H1 (cell line): Measurements from ENCODE around the gene SCUBE2. TPM values are rescaled to one million over a fixed set of nuclear protein-coding genes. Genes with fewer than 3 reads are reported as not detected.

Source experiments
- CTCF ChIA-PET: fragments of 300-600 bp; sonication (Branson Sonifier 250); formaldehyde crosslinking; loops from one replicate; lab custom pipeline; 2021; ENCODE audit not compliant: partially characterized antibody; lab: Charles Lee
- POLR2A ChIA-PET: fragments of 300-600 bp; sonication (Branson Sonifier 250); formaldehyde crosslinking; loops from one replicate; lab custom pipeline; 2021; ENCODE audit warnings: inconsistent platforms; ENCODE audit not compliant: partially characterized antibody; lab: Charles Lee
- DNase-seq, 2 experiments: peaks; one replicate each; pipeline versions ENCODE4 v3.0.0 to v3.0.0-alpha.2; 2010 to 2022; ENCODE audit warnings: low spot score in 2 of 2, low read depth in 1 of 2, mixed read lengths in 1 of 2
- FAIRE-seq: peaks from 2 replicates; lab custom pipeline; 2011; peaks lifted over from hg19 to GRCh38; lab: Jason Lieb, UNC
- H2AFZ ChIP-seq: 2 replicates; pipeline ENCODE4 v1.8.1; 2012; ENCODE audit warnings: low read length, inconsistent platforms
- H2AK5ac ChIP-seq: 2 replicates; pipeline ENCODE4 v1.6.1; 2013; ENCODE audit warnings: low read depth, low read length
- H2BK120ac ChIP-seq: replicated peaks from 2 replicates; pipeline ENCODE3; 2013; ENCODE audit warnings: low read depth, low read length, inconsistent platforms
- H2BK12ac ChIP-seq: 2 replicates; pipeline ENCODE4 v1.6.1; 2013; ENCODE audit warnings: low read depth, low read length
- H2BK15ac ChIP-seq: 2 replicates; pipeline ENCODE4 v1.6.1; 2013; ENCODE audit warnings: low read length
- H2BK20ac ChIP-seq: 2 replicates; pipeline ENCODE4 v1.6.1; 2013; ENCODE audit warnings: low read length
- H2BK5ac ChIP-seq: 2 replicates; pipeline ENCODE4 v1.6.1; 2013; ENCODE audit warnings: low read depth, low read length
- H3K14ac ChIP-seq: 2 replicates; pipeline ENCODE4 v1.6.1; 2013; ENCODE audit warnings: inconsistent platforms; ENCODE audit not compliant: insufficient read length
- H3K18ac ChIP-seq: 2 replicates; pipeline ENCODE4 v1.6.1; 2013; ENCODE audit warnings: low read length; ENCODE audit errors: extremely low read depth
- H3K23ac ChIP-seq: 2 replicates; pipeline ENCODE4 v1.6.1; 2013; ENCODE audit warnings: inconsistent platforms; ENCODE audit not compliant: insufficient read length
- H3K23me2 ChIP-seq: 2 replicates; pipeline ENCODE4 v1.6.1; 2013; ENCODE audit warnings: low read depth, low read length
- H3K27ac ChIP-seq: 2 replicates; pipeline ENCODE4 v1.6.1; 2011; ENCODE audit warnings: low read depth, low read length, inconsistent platforms
- H3K27me3 ChIP-seq, 4 experiments: replicated peaks in 1 of 4; 1 replicate in 1 of 4; 2 replicates in 3 of 4; pipeline versions ENCODE4 v1.6.1 to v1.8.1; 2011 to 2013; ENCODE audit warnings: low read length in 3 of 4, mild to moderate bottlenecking in 3 of 4, inconsistent platforms in 2 of 4, mixed read lengths in 2 of 4, moderate library complexity in 1 of 4; ENCODE audit not compliant: control insufficient read depth in 3 of 4, insufficient read depth in 3 of 4; ENCODE audit errors: extremely low read depth in 1 of 4
- H3K36me3 ChIP-seq, 4 experiments: 2 replicates each; pipeline versions ENCODE4 v1.6.1 to v1.8.1; 2011 to 2013; ENCODE audit warnings: mild to moderate bottlenecking in 4 of 4, low read length in 3 of 4, moderate library complexity in 2 of 4, control low read depth in 1 of 4, inconsistent platforms in 1 of 4; ENCODE audit not compliant: insufficient read depth in 4 of 4, control insufficient read depth in 2 of 4
- H3K4ac ChIP-seq: replicated peaks from 2 replicates; pipeline ENCODE3; 2013; ENCODE audit warnings: low read length, low read depth, mixed read lengths, inconsistent platforms; ENCODE audit not compliant: insufficient read length
- H3K4me1 ChIP-seq, 4 experiments: replicated peaks in 1 of 4; 1 replicate in 1 of 4; 2 replicates in 3 of 4; pipeline versions ENCODE4 v1.6.1 to v1.8.1; 2011 to 2013; ENCODE audit warnings: low read length in 3 of 4, inconsistent platforms in 2 of 4, mixed read lengths in 1 of 4; ENCODE audit not compliant: insufficient read depth in 4 of 4, control insufficient read depth in 3 of 4
- H3K4me2 ChIP-seq, 2 experiments: 2 replicates each; pipeline versions ENCODE4 v1.6.1 to v1.8.1; 2011 to 2013; ENCODE audit warnings: low read depth in 2 of 2, low read length in 2 of 2, control low read depth in 1 of 2, inconsistent platforms in 1 of 2, mild to moderate bottlenecking in 1 of 2; ENCODE audit not compliant: insufficient read depth in 1 of 2
- H3K4me3 ChIP-seq, 4 experiments: fragments of 200-600, 300-600 bp in 1 of 4; sonication (generic), shearing (Covaris generic), sonication (Bioruptor Twin) in 1 of 4; 2 replicates each; pipeline versions ENCODE4 v1.5.1 to v1.8.1; 2011 to 2016; ENCODE audit warnings: low read length in 4 of 4, low read depth in 3 of 4, control low read depth in 2 of 4, inconsistent platforms in 2 of 4, mild to moderate bottlenecking in 2 of 4, mixed read lengths in 1 of 4, moderate library complexity in 1 of 4; ENCODE audit not compliant: insufficient read depth in 2 of 4; ENCODE audit errors: extremely low read depth in 1 of 4
- H3K56ac ChIP-seq: replicated peaks from 2 replicates; pipeline ENCODE3; 2013; ENCODE audit warnings: low read depth, mild to moderate bottlenecking, mixed read lengths, low read length, inconsistent platforms; ENCODE audit not compliant: insufficient read length
- H3K79me1 ChIP-seq: 2 replicates; pipeline ENCODE4 v1.6.1; 2013; ENCODE audit warnings: low read depth, low read length, control low read depth
- H3K79me2 ChIP-seq, 2 experiments: 2 replicates each; pipeline versions ENCODE4 v1.6.1 to v1.8.1; 2012 to 2013; ENCODE audit warnings: low read length in 2 of 2, mild to moderate bottlenecking in 2 of 2, inconsistent platforms in 1 of 2; ENCODE audit not compliant: insufficient read depth in 2 of 2, control insufficient read depth in 1 of 2
- H3K9ac ChIP-seq, 4 experiments: replicated peaks in 1 of 4; 1 replicate in 1 of 4; 2 replicates in 3 of 4; pipeline versions ENCODE4 v1.6.1 to v1.8.1; 2011 to 2013; ENCODE audit warnings: low read depth in 3 of 4, low read length in 3 of 4, control low read depth in 2 of 4, mild to moderate bottlenecking in 2 of 4, moderate library complexity in 2 of 4, inconsistent platforms in 1 of 4; ENCODE audit errors: extremely low read depth in 1 of 4
- H3K9me3 ChIP-seq, 2 experiments: 2 replicates each; pipeline versions ENCODE4 v1.6.1 to v1.8.1; 2012 to 2013; ENCODE audit warnings: mild to moderate bottlenecking in 2 of 2, moderate library complexity in 2 of 2, control low read depth in 1 of 2, inconsistent platforms in 1 of 2, low read depth in 1 of 2, low read length in 1 of 2, mixed read lengths in 1 of 2; ENCODE audit not compliant: insufficient read depth in 2 of 2
- H4K20me1 ChIP-seq, 2 experiments: replicated peaks in 1 of 2; 2 replicates each; pipeline versions ENCODE3 to v1.8.1; 2011 to 2013; ENCODE audit warnings: inconsistent platforms in 2 of 2, low read length in 2 of 2, mild to moderate bottlenecking in 1 of 2; ENCODE audit not compliant: insufficient read depth in 2 of 2, control insufficient read depth in 1 of 2
- H4K5ac ChIP-seq: 2 replicates; pipeline ENCODE4 v1.6.1; 2013; ENCODE audit warnings: low read length, low read depth, mixed read lengths, inconsistent platforms; ENCODE audit not compliant: insufficient read length
- H4K8ac ChIP-seq: 2 replicates; pipeline ENCODE4 v1.8.0; 2013; ENCODE audit warnings: mild to moderate bottlenecking, moderate library complexity, low read length, inconsistent platforms; ENCODE audit not compliant: insufficient read depth; ENCODE audit errors: extremely low read depth
- H4K91ac ChIP-seq: replicated peaks from 2 replicates; pipeline ENCODE3; 2013; ENCODE audit warnings: low read length, mixed read lengths, inconsistent platforms; ENCODE audit not compliant: insufficient read length
- RAD21 ChIP-seq, 2 experiments: IDR thresholded peaks in 1 of 2; conservative IDR thresholded peaks in 1 of 2; 2 replicates each; pipeline ENCODE4 v1.6.1; 2011; ENCODE audit warnings: low read depth in 2 of 2, low read length in 2 of 2, improper control_type of control experiment in 1 of 2, inconsistent platforms in 1 of 2, mild to moderate bottlenecking in 1 of 2, moderate library complexity in 1 of 2
- SUZ12 ChIP-seq: fragments of 200-600 bp; sonication (generic); IDR thresholded peaks from 2 replicates; pipeline ENCODE4 v1.6.1; 2012; ENCODE audit warnings: mild to moderate bottlenecking, inconsistent platforms, low read length, moderate library complexity, mixed read lengths
- WGBS, 2 experiments: shearing (Covaris generic) in 1 of 2; methylation state at CpG; one replicate each; pipeline versions ENCODE4 v1.1.6 to v1.1.7; 2013 to 2015; ENCODE audit warnings: low lambda C conversion rate in 2 of 2, mixed read lengths in 2 of 2, inconsistent platforms in 1 of 2, low coverage in 1 of 2, missing lambda C conversion rate in 1 of 2; ENCODE audit not compliant: insufficient replicate concordance in 2 of 2, insufficient coverage in 1 of 2, insufficient read length in 1 of 2; ENCODE audit errors: extremely low coverage in 1 of 2, missing lambda C conversion rate in 1 of 2; 5-methylcytosine and 5-hydroxymethylcytosine counted together
- polyA plus RNA-seq, 7 experiments: library from polyadenylated mRNA; depleted of rRNA in 3 of 7; stranded (reverse) in 5 of 7; unstranded in 2 of 7; fragments of >200 nt in 5 of 7; fragments of 200-250 nt in 2 of 7; gene quantifications; 1 replicate in 5 of 7; 2 replicates in 1 of 7; 4 replicates in 1 of 7; pipeline versions ENCODE4 v1.2.1 to v1.2.3, GENCODE V29; 2011 to 2013; ENCODE audit warnings: missing spikeins in 2 of 7, mixed read lengths in 2 of 7
- total RNA-seq: library from RNA; stranded (reverse); fragmentation: NEBNext Ultra II Directional; extraction: Animal tissue kit (Norgen Biotek cat#: 25700); gene quantifications from 2 replicates; pipeline ENCODE4 v1.2.1, GENCODE V29; 2021
- TF ChIP-seq, protein P1 (sequence below), 3 experiments: IDR thresholded peaks; 1 replicate in 2 of 3; 2 replicates in 1 of 3; pipeline versions ENCODE4 v1.5.1 to v1.6.1; 2011; ENCODE audit warnings: low read length in 3 of 3, mild to moderate bottlenecking in 3 of 3, inconsistent platforms in 2 of 3, low read depth in 1 of 3, moderate library complexity in 1 of 3; ENCODE audit not compliant: insufficient read depth in 1 of 3; ENCODE audit errors: control extremely low read depth in 1 of 3

SCUBE2 gene
- total and polyA plus RNA-seq, 2 of the 8 experiments (the other 6 are each of a cell fraction or from before 2014, with no cell fraction given), result 0.29 to 1.2 TPM

DNA sequence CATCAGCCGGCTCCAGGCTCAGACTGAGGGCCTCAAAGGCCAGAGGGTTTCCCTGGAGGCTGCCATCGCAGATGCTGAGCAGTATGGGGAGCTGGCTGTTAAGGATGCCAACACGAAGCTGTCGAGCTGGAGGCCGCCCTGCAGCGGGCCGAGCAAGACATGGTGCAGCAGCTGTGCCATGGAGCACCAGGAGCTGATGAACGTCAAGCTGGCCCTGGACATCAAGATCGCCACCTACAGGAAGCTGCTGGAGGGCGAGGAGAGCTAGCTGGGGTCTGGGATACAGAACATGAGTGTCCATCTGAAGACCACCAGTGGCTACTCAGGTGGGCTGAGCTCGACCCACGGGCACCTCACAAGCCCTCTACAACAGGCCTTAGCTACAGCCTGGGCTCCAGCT lies 4.0 kb upstream of the SCUBE2 start:
- Histone ChIP-seq H2AFZ (no peak overlapping the region), H3K27ac (no peak overlapping the region), H3K27me3 (peaks cover 11 to 21% (median 19%) of the 10 kb centered on the region in 4 experiments)
- TF ChIP-seq SUZ12 (no peak), RAD21 (IDR thresholded peaks at IDR 0.05 in 1 of 2, conservative IDR thresholded peaks at IDR 0.05 in 1 of 2; ENCODE audit: low read depth in 2 of 2, low read length in 2 of 2) (peak; percentile 46 to 65)
- TF ChIP-seq, protein P1, sequence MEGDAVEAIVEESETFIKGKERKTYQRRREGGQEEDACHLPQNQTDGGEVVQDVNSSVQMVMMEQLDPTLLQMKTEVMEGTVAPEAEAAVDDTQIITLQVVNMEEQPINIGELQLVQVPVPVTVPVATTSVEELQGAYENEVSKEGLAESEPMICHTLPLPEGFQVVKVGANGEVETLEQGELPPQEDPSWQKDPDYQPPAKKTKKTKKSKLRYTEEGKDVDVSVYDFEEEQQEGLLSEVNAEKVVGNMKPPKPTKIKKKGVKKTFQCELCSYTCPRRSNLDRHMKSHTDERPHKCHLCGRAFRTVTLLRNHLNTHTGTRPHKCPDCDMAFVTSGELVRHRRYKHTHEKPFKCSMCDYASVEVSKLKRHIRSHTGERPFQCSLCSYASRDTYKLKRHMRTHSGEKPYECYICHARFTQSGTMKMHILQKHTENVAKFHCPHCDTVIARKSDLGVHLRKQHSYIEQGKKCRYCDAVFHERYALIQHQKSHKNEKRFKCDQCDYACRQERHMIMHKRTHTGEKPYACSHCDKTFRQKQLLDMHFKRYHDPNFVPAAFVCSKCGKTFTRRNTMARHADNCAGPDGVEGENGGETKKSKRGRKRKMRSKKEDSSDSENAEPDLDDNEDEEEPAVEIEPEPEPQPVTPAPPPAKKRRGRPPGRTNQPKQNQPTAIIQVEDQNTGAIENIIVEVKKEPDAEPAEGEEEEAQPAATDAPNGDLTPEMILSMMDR (IDR thresholded peaks at IDR 0.05; ENCODE audit: control extremely low read depth in 1 of 3, insufficient read depth in 1 of 3, low read depth in 1 of 3, low read length in 3 of 3), result peak; percentile 57 to 77 (median 76)
- TF ChIP-seq, all 59 proteins: peak for 2
- DNase-seq (peak in 1 of 2 experiments; percentile 63), FAIRE-seq (no peak)
- peaks cover 7% of the 10 kb centered on the region; the same call in 1 of the 2 replicates for H3K23me2 ChIP-seq
- no peak overlapping the region for H2BK12ac ChIP-seq
- no peaks in the 10 kb centered on the region for H3K9me3 ChIP-seq
- H3K14ac ChIP-seq, result no peak overlapping the region
- H3K4me1 ChIP-seq, result no peaks in the 10 kb centered on the region; a peak in 2 of 7 replicates
- H3K4me3 ChIP-seq, result no peak overlapping the region
- no peak overlapping the region for H3K56ac ChIP-seq
- ChIA-PET POLR2A (interaction anchor here (1.2 to 1.7 kb wide), 2 partner anchors 15 to 79 kb away, joined by 4 to 5 read pairs; no protein-coding TSS in a partner anchor), CTCF (interaction anchor here (0.6 to 12.2 kb wide), 40 partner anchors 8 to 1784 kb away, joined by 3 to 177 read pairs (median 4); no protein-coding TSS in a partner anchor)
- H4K91ac ChIP-seq, result no peak overlapping the region
- WGBS, 2 experiments, result 94% methylated on average over 12 of the region's 12 CpGs; no CpG with 5 or more reads in 1 of the 2 experiments
- H3K9ac ChIP-seq, result no peak overlapping the region
- H3K18ac ChIP-seq, result no peak overlapping the region
- H3K23ac ChIP-seq, result no peak overlapping the region
- H3K79me2 ChIP-seq, result no peaks in the 10 kb centered on the region
- H3K4me2 ChIP-seq, result no peak overlapping the region
- peak overlapping the region; percentile 36; the same call in 1 of the 2 replicates for H4K8ac ChIP-seq
- H2BK5ac ChIP-seq, result no peak overlapping the region
- no peak overlapping the region for H2BK15ac ChIP-seq
- H2BK120ac ChIP-seq, result no peak overlapping the region
- H2AK5ac ChIP-seq, result no peak overlapping the region
- no peaks in the 10 kb centered on the region for H3K79me1 ChIP-seq
- H4K20me1 ChIP-seq, result no peaks in the 10 kb centered on the region
- no peak overlapping the region for H4K5ac ChIP-seq
- no peak overlapping the region for H3K4ac ChIP-seq
- no peak overlapping the region for H2BK20ac ChIP-seq
- H3K36me3 ChIP-seq, result no peaks in the 10 kb centered on the region
